ENCODE measurements around the gene LYRM2.

- TF ChIP-seq CTCF (IDR thresholded peaks at IDR 0.05) (no peak), POLR2A (IDR thresholded peaks at IDR 0.05) (no peak)
These were observed 42.1 kb downstream of the LYRM2 start for GRCh38 chr6:89596484-89596883.
